Gastroesophageal sphincter (tissue), 4 donors: ENCODE data around the gene GNA14. TPM values are rescaled to one million over a fixed set of nuclear protein-coding genes. Genes with fewer than 3 reads are reported as not detected.

ENCODE experiments used
- ATAC-seq: fragments of 150-250 bp; one replicate; pipeline ENCODE4 v1.9.1; 2016; ENCODE audit warnings: mild to moderate bottlenecking, moderate library complexity
- H3K27ac ChIP-seq, 4 donors: fragments of 200-600 bp; sonication (generic) in 3 of 4; 1 replicate in 3 of 4; 2 replicates in 1 of 4; pipeline ENCODE4 v1.5.1; 2016 to 2019
- H3K27me3 ChIP-seq: fragments of 200-600 bp; sonication (generic); one replicate; pipeline ENCODE4 v1.5.1; 2019
- H3K36me3 ChIP-seq, 2 donors: fragments of 200-600 bp; sonication (generic); one replicate each; pipeline ENCODE4 v1.5.1; 2019; ENCODE audit warnings: control low read depth in 1 of 2
- H3K4me1 ChIP-seq, 3 donors: fragments of 200-600 bp; sonication (generic); 1 replicate in 2 of 3; 2 replicates in 1 of 3; pipeline ENCODE4 v1.5.1; 2016 to 2019; ENCODE audit warnings: control low read depth in 2 of 3
- H3K4me3 ChIP-seq, 2 donors: fragments of 200-600 bp; sonication (generic); one replicate each; pipeline ENCODE4 v1.5.1; 2019; ENCODE audit warnings: mild to moderate bottlenecking in 1 of 2, moderate library complexity in 1 of 2
- H3K9me3 ChIP-seq, 3 donors: fragments of 200-600 bp; sonication (generic); one replicate each; pipeline ENCODE4 v1.5.1; 2017 to 2019; ENCODE audit warnings: control low read depth in 2 of 3
- EP300 ChIP-seq: sonication (generic); formaldehyde crosslinking; IDR thresholded peaks from one replicate; pipeline ENCODE4 v1.6.1; 2017; ENCODE audit warnings: antibody characterized with exemption, mild to moderate bottlenecking
- POLR2A ChIP-seq, 2 donors: fragments of 450-650 bp; IDR thresholded peaks; one replicate each; pipeline ENCODE4 v1.6.1; 2017; ENCODE audit warnings: antibody characterized with exemption in 2 of 2, mild to moderate bottlenecking in 2 of 2, moderate library complexity in 1 of 2
- POLR2AphosphoS5 ChIP-seq: sonication (generic); formaldehyde crosslinking; IDR thresholded peaks from one replicate; pipeline ENCODE4 v1.6.1; 2017; ENCODE audit warnings: antibody characterized with exemption
- WGBS, 2 donors: methylation state at CpG; one replicate each; pipeline ENCODE4 v1.1.5; 2018; ENCODE audit warnings: low coverage in 1 of 2; 5-methylcytosine and 5-hydroxymethylcytosine counted together
- total RNA-seq, 4 donors: library from RNA; depleted of rRNA; stranded (reverse); fragments of >200 nt; gene quantifications; one replicate each; pipeline ENCODE4 v1.1.0, GENCODE V29; 2016
- TF ChIP-seq, protein P1 (sequence below), 4 experiments: fragments of 200-600 bp in 2 of 4; fragments of 450-650 bp in 2 of 4; sonication (generic) in 1 of 4; IDR thresholded peaks; one replicate each; pipeline ENCODE4 v1.5.1; 2017 to 2019; ENCODE audit warnings: antibody characterized with exemption in 4 of 4, mild to moderate bottlenecking in 2 of 4, moderate library complexity in 2 of 4

The GNA14 gene
- total RNA-seq, 4 donors from 2014 or later: 3.9 to 6.4 (median 5.1) TPM

DNA sequence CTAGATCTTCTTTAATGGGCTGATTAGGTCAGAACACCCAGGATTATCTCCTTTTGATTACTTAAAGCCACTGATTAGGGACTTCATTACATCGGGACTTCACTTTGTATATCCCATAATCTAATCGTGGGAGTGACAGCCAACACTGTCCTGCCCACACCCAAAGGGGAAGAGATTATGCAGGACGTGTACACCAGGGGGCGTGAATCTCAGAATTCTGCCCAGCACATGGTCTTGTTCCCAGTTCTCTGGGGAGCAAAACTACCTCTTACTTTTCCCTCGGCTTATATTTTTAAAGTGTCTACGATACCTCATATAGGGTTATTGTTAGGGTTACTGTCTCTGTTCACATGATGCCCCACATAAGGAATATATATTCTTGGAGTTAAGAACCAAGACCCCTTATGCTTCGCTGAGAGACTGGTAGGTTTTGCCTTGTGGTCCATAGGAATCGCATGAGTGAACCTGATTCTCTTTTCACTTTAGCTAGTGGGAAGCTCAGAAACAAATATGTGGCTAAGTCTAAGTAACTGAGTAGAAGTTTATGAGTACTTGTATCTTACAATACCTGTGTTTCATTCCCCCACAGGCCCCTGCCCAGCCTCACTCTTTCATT is 192.7 kb downstream of the GNA14 start:
- WGBS, 2 donors: 65% methylated on average over 7 to 8 of the region's 8 CpGs
- peaks cover 0 to 15% (median 0%) of the 10 kb centered on the region in 3 donors for H3K4me1 ChIP-seq
- no peak overlapping the region for H3K4me3 ChIP-seq
- ATAC-seq: no peak
- no peak overlapping the region for H3K27ac ChIP-seq
- H3K9me3 ChIP-seq: no peaks in the 10 kb centered on the region
- TF ChIP-seq, protein P1, sequence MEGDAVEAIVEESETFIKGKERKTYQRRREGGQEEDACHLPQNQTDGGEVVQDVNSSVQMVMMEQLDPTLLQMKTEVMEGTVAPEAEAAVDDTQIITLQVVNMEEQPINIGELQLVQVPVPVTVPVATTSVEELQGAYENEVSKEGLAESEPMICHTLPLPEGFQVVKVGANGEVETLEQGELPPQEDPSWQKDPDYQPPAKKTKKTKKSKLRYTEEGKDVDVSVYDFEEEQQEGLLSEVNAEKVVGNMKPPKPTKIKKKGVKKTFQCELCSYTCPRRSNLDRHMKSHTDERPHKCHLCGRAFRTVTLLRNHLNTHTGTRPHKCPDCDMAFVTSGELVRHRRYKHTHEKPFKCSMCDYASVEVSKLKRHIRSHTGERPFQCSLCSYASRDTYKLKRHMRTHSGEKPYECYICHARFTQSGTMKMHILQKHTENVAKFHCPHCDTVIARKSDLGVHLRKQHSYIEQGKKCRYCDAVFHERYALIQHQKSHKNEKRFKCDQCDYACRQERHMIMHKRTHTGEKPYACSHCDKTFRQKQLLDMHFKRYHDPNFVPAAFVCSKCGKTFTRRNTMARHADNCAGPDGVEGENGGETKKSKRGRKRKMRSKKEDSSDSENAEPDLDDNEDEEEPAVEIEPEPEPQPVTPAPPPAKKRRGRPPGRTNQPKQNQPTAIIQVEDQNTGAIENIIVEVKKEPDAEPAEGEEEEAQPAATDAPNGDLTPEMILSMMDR (IDR thresholded peaks at IDR 0.05): peak in 1 of 4 experiments; percentile 38
- TF ChIP-seq POLR2AphosphoS5: no peak
- no peaks in the 10 kb centered on the region for H3K27me3 ChIP-seq
- no peaks in the 10 kb centered on the region for H3K36me3 ChIP-seq

DNA sequence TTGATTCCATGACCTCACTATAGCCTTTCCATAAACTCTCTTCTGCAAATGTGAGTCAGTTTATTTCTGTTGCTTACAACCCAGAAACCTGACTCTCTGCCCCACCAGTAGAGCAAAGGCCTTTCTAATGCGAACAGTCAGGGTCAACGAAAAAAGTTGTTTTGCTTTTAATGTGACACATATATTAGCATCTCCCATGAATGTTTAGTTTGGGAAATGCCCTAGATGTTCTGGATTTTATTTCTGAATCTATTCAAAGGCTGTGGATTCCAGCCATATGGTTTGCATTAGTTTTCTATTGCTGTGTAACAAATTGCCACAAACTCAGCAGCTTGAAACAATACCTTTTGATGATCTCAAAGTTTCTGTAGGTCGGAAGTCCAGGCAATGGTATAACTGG is 193.5 kb downstream of the GNA14 start:
- Histone ChIP-seq H3K4me3 (no peak overlapping the region), H3K27me3 (no peaks in the 10 kb centered on the region), H3K4me1 (peaks cover 0 to 15% (median 0%) of the 10 kb centered on the region in 3 donors), H3K36me3 (no peaks in the 10 kb centered on the region), H3K27ac (no peak overlapping the region), H3K9me3 (no peaks in the 10 kb centered on the region)
- ATAC-seq: no peak
- TF ChIP-seq POLR2A (IDR thresholded peaks at IDR 0.05): no peak
- no peak for TF ChIP-seq EP300
- no peak for TF ChIP-seq POLR2AphosphoS5
- TF ChIP-seq, protein P1 (IDR thresholded peaks at IDR 0.05): no peak
- WGBS, 2 donors: 80 to 93% methylated on average over 1 to 3 of the region's 3 CpGs

DNA sequence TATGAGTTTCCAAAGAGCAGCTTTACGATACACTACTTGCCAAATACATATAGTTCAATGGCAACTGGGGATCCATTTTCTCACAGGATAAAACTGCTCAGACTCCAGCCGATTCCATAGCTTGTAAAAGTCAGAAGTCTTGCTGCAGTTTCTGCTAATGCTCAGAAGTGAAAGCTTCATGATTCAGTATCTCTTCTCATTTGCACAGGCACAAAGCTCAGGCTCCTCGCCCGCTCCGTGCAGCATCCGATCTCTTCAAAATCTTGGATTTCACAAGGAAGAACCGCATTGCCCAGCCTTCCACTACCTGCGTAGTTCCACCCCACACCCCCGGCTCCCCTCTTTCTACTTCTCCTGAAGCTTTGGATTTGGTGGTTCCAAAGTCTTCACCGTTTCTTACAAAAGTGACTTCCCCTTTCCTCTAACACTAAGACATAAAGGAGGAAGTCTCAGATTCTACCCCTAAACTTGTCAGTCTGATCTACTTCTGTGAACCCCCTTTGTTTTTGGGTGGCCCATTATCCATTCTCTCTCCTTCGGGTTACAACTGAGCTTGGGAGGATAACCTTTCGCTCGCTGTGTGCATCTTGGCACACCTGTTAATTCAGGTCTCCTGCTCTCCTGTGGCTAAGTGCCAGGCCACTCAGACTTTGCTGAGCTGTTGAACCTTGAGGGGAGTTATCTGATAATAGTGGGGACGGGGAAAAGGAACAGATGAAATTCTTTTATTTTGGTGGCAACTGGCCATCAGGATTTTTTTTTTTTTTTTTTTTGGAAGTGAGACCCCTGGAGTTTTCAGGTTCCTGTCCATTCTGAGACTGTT is 194.1 kb downstream of the GNA14 start:
- TF ChIP-seq POLR2AphosphoS5 (no peak), POLR2A (IDR thresholded peaks at IDR 0.05) (no peak), EP300 (no peak)
- TF ChIP-seq, protein P1 (IDR thresholded peaks at IDR 0.05): no peak
- no peaks in the 10 kb centered on the region for H3K27me3 ChIP-seq
- WGBS, 2 donors: 85 to 94% methylated on average over 6 to 14 of the region's 14 CpGs
- no peaks in the 10 kb centered on the region for H3K36me3 ChIP-seq
- H3K9me3 ChIP-seq: no peaks in the 10 kb centered on the region
- no peak for ATAC-seq
- H3K27ac ChIP-seq: no peak overlapping the region
- peaks cover 0 to 15% (median 0%) of the 10 kb centered on the region in 3 donors for H3K4me1 ChIP-seq
- no peak overlapping the region for H3K4me3 ChIP-seq

DNA sequence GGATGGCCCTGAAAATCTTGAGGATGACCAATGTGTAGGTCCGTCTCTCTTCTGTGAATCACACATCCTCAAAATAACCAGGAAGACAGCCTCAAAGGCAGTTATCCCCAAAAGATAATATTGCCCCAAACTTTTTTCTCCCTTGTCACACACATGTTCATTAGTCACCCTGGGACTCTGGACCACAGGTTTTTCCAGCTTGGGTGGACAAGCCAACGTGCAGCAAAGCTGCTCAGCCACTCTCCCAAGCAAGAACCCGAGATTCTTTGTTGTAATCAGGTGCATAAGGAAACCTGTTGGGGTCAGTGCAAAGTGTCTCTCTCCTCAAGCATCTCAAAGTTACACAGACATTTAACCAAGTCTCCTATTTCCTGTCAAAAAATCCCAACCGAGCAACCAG is 196.6 kb downstream of the GNA14 start:
- Histone ChIP-seq H3K27me3 (no peaks in the 10 kb centered on the region), H3K4me3 (no peak overlapping the region), H3K36me3 (no peaks in the 10 kb centered on the region), H3K9me3 (peaks cover 0 to 12% (median 0%) of the 10 kb centered on the region in 3 donors), H3K4me1 (no peaks in the 10 kb centered on the region), H3K27ac (no peak overlapping the region)
- ATAC-seq: no peak
- 55 to 76% methylated on average over 3 to 4 of the region's 4 CpGs for WGBS, 2 donors
- TF ChIP-seq EP300: no peak
- TF ChIP-seq POLR2AphosphoS5: no peak
- TF ChIP-seq POLR2A (IDR thresholded peaks at IDR 0.05): no peak
- TF ChIP-seq, protein P1 (IDR thresholded peaks at IDR 0.05): no peak
